Activated CD8-positive, alpha-beta T cell treated with anti-CD3 and anti-CD28 coated beads for 36 hours (primary cell): ENCODE measurements around the gene DLGAP1. TPM values are rescaled to one million over a fixed set of nuclear protein-coding genes. Genes with fewer than 3 reads are reported as not detected.

Source experiments
- ATAC-seq: fragments of 200-7000 bp; cut with Tn5 transposase; one replicate; pipeline ENCODE4 v1.10.0; 2021; ENCODE audit warnings: mild to moderate bottlenecking, moderate library complexity
- CTCF ChIA-PET: fragments of 350-600 bp; sonication (Branson Sonifier 250); formaldehyde crosslinking; loops from one replicate; lab custom pipeline; 2021; ENCODE audit warnings: antibody characterized with exemption; lab: Charles Lee
- POLR2A ChIA-PET: fragments of 350-600 bp; sonication (Branson Sonifier 250); formaldehyde crosslinking; loops from one replicate; lab custom pipeline; 2021; ENCODE audit warnings: antibody characterized with exemption; lab: Charles Lee
- DNase-seq: peaks from one replicate; pipeline ENCODE4 v3.0.0-alpha.2; 2020
- H3K27ac Mint-ChIP-seq: one replicate; pipeline ENCODE4 v1.8.0; 2021; ENCODE audit warnings: mild to moderate bottlenecking, mixed read lengths
- H3K27me3 Mint-ChIP-seq: one replicate; pipeline ENCODE4 v1.8.0; 2021; ENCODE audit warnings: mixed read lengths
- H3K36me3 Mint-ChIP-seq: one replicate; pipeline ENCODE4 v1.8.0; 2021; ENCODE audit warnings: low read depth, mixed read lengths
- H3K4me1 Mint-ChIP-seq: one replicate; pipeline ENCODE4 v1.8.0; 2021; ENCODE audit warnings: low read depth, mixed read lengths
- H3K4me3 Mint-ChIP-seq: one replicate; pipeline ENCODE4 v1.8.0; 2021; ENCODE audit warnings: mild to moderate bottlenecking, moderate library complexity, mixed read lengths
- H3K9me3 Mint-ChIP-seq: one replicate; pipeline ENCODE4 v1.8.0; 2021; ENCODE audit warnings: mixed read lengths
- CTCF ChIP-seq: fragments of 200-600 bp; IDR thresholded peaks from one replicate; pipeline ENCODE4 v1.8.0; 2022; ENCODE audit warnings: antibody characterized with exemption, mild to moderate bottlenecking
- intact Hi-C: fragments of 100-400 bp; cut with micrococcal nuclease; formaldehyde crosslinking; loops from one replicate; pipeline ENCODE4 v1.10.0; 2022
- total RNA-seq, 2 experiments: library from RNA; stranded (reverse); gene quantifications; one replicate each; pipeline ENCODE4 v1.2.3, GENCODE V29; 2021

The DLGAP1 gene
- total RNA-seq, 2 experiments from 2014 or later: not detected

GRCh38 chr18:4311136-4311535, 144.0 kb downstream of the DLGAP1 start:
- no peak overlapping the region for H3K4me3 Mint-ChIP-seq
- no peaks in the 10 kb centered on the region for H3K36me3 Mint-ChIP-seq

GRCh38 chr18:4309227-4309626, 145.9 kb downstream of the DLGAP1 start:
- H3K27me3 Mint-ChIP-seq: no peaks in the 10 kb centered on the region
- intact Hi-C loops: no loop called here
- CTCF ChIA-PET: no interaction called here
- POLR2A ChIA-PET: no interaction called here
- H3K4me1 Mint-ChIP-seq: no peaks in the 10 kb centered on the region
- H3K9me3 Mint-ChIP-seq: peaks cover 1% of the 10 kb centered on the region
- DNase-seq (no peak), ATAC-seq (no peak)
- no peak for TF ChIP-seq CTCF
- H3K36me3 Mint-ChIP-seq: no peaks in the 10 kb centered on the region
- no peak overlapping the region for H3K27ac Mint-ChIP-seq
- no peak overlapping the region for H3K4me3 Mint-ChIP-seq

More at GRCh38 chr18:4311136-4311535, 144.0 kb downstream of the DLGAP1 start:
- intact Hi-C loops: no loop called here
- no peak for TF ChIP-seq CTCF
- CTCF ChIA-PET: interaction anchor here (1.3 kb wide), 1 partner anchor 16 kb away, joined by 3 read pairs; no protein-coding TSS in a partner anchor
- Mint-ChIP-seq H3K9me3 (peaks cover 1% of the 10 kb centered on the region), H3K27me3 (no peaks in the 10 kb centered on the region), H3K4me1 (no peaks in the 10 kb centered on the region), H3K27ac (no peak overlapping the region)
- ATAC-seq (no peak), DNase-seq (no peak)
- POLR2A ChIA-PET: no interaction called here

- Mint-ChIP-seq H3K9me3 (peaks cover 2% of the 10 kb centered on the region), H3K27me3 (no peaks in the 10 kb centered on the region), H3K27ac (no peak overlapping the region), H3K36me3 (no peaks in the 10 kb centered on the region), H3K4me3 (no peak overlapping the region), H3K4me1 (no peaks in the 10 kb centered on the region)
- no peak for TF ChIP-seq CTCF
- intact Hi-C loops: no loop called here
- DNase-seq (no peak), ATAC-seq (no peak)
- CTCF ChIA-PET: no interaction called here
- POLR2A ChIA-PET: no interaction called here
Measured at GRCh38 chr18:4308576-4308975, 146.5 kb downstream of the DLGAP1 start.

GRCh38 chr18:4299395-4299794, 155.7 kb downstream of the DLGAP1 start:
- Mint-ChIP-seq H3K4me3 (no peak overlapping the region), H3K36me3 (no peaks in the 10 kb centered on the region), H3K4me1 (no peaks in the 10 kb centered on the region), H3K9me3 (peaks cover 3% of the 10 kb centered on the region), H3K27me3 (no peaks in the 10 kb centered on the region), H3K27ac (no peak overlapping the region)
- intact Hi-C loops: no loop called here
- ChIA-PET CTCF (no interaction called here), POLR2A (no interaction called here)
- TF ChIP-seq CTCF: no peak
- no peak for DNase-seq
- ATAC-seq: no peak

- ATAC-seq (no peak), DNase-seq (no peak)
- Mint-ChIP-seq H3K27ac (no peak overlapping the region), H3K27me3 (no peaks in the 10 kb centered on the region), H3K9me3 (peaks cover 2% of the 10 kb centered on the region), H3K36me3 (no peaks in the 10 kb centered on the region), H3K4me1 (no peaks in the 10 kb centered on the region), H3K4me3 (no peak overlapping the region)
- TF ChIP-seq CTCF: no peak
- ChIA-PET POLR2A (no interaction called here), CTCF (no interaction called here)
- intact Hi-C loops: no loop called here
Measured at GRCh38 chr18:4293337-4293736, 161.8 kb downstream of the DLGAP1 start.
